ENCODE data around the gene TWNK. TPM values are rescaled to one million over a fixed set of nuclear protein-coding genes. Genes with fewer than 3 reads are reported as not detected.

TWNK gene
- total RNA-seq (2013; cell fraction: nucleolus; rRNA removed): 9.5 and 10.3 TPM in 2 replicates
- 19.3 and 20.4 TPM in 2 replicates for total RNA-seq (2014; rRNA removed)
- total RNA-seq (2014; rRNA removed; fragmentation: Illumina TruSeq; extraction: Trizol): 14.0 and 17.2 TPM in 2 replicates
- total RNA-seq (2021): 19.5 and 23.0 TPM in 2 replicates
- 12.9 TPM for polyA plus RNA-seq (2011; ENCODE audit: low read depth)
- polyA plus RNA-seq (2011; rRNA removed): 13.7 and 16.9 TPM in 2 replicates
- polyA plus RNA-seq (2011; cell fraction: cytosol; rRNA removed): 17.4 and 18.4 TPM in 2 replicates
- 15.9 and 18.3 TPM in 2 replicates for polyA plus RNA-seq (2011; cell fraction: nucleus; rRNA removed)
- polyA plus RNA-seq (2012): 13.3 and 19.0 TPM in 2 replicates
- 32.4 and 32.8 TPM in 2 replicates for polyA plus RNA-seq (2014; fragmentation: Illumina TruSeq; extraction: Trizol)
- 10 to 100 TPM; 13.6 to 19.0 TPM for polyA plus RNA-seq (2014; fragmentation: Nextera tagmentation; extraction: Ambion mirVana)
- polyA plus RNA-seq (2014; rRNA removed): 19.3 and 22.3 TPM in 2 replicates
- 10 to 100 TPM; 14.4 to 16.6 TPM for polyA plus RNA-seq (2016; fragmentation: Nextera tagmentation; extraction: Ambion mirVana)
- polyA minus RNA-seq (2011; rRNA and poly(A)+ RNA removed): 17.1 and 19.5 TPM in 2 replicates
- 3.1 and 7.5 TPM in 2 replicates for polyA minus RNA-seq (2011; cell fraction: cytosol; rRNA and poly(A)+ RNA removed)
- 5.9 and 12.2 TPM in 2 replicates for polyA minus RNA-seq (2011; cell fraction: nucleus; rRNA and poly(A)+ RNA removed)
- Bru-seq, nascent RNA: percentile 76 among the genes with signal in this experiment
- percentile 68 among the genes with signal in this experiment for BruChase-seq, experiment 1, labeled RNA remaining after a 6-hour chase
- percentile 86 among the genes with signal in this experiment for BruChase-seq, experiment 2, labeled RNA remaining after a 2-hour chase
- long read RNA-seq, experiment 1, transcript TWNK-204 (5 exons, 946 nt): major isoform, 5 of 7 reads
- long read RNA-seq, experiment 1, partial matches to known transcripts: 0 of 7 reads
- long read RNA-seq, experiment 1, other reads (novel, unspliced or antisense): 2 of 7 reads
- long read RNA-seq, experiment 2, transcript TWNK-204 (5 exons, 946 nt): major isoform, 14 of 47 reads
- long read RNA-seq, experiment 2, transcript TWNK-201 (5 exons, 3,621 nt): minor isoform, 6 of 47 reads
- long read RNA-seq, experiment 2, partial matches to known transcripts: 4 of 47 reads
- long read RNA-seq, experiment 2, other reads (novel, unspliced or antisense): 23 of 47 reads

DNA sequence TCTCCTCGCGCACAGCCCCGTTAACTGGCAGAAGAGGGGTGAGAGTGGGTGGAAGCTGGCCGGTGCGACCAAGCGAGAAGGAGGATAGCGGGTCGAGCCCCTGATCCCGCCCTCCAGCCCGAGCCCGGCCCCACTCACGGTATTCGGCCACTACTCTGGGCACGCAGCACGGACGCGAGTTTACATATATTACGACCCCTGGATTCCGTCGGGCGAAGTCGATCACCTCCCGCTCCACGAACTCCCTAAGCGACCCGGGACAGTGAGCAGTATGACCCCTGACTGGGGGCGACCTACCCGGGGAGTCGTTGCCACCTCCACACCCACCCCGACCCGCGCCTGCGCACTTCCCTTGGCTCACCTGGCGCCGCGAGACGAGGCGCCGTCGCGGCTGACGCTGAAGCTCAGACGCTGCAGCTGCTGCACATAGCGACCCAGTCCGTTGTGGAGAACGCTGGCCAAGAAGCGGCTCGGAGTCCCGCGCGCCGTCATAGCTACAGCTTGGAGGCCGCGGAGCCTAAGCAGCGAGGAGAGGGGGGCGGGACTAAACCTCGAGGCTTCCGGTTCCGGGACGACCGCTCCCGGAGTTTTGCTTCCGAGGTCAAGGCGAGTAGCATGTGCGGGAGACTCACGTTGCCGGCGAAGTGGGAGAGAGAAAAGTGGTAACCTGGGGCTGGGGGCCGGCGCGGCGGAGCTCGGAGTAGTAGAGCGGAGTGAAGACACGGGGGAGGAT lies at the start of gene TWNK, which contains the start of gene MRPL43:
Gene TWNK, plus strand, starts transcription at position 592 of the 733 bp plus-strand sequence. CDS start 668 bp downstream, outside the sequence.
Gene MRPL43, minus strand, starts transcription at position 546 of the 733 bp plus-strand sequence. Its CDS starts 54 bp downstream, at position 492.
- POLR2A ChIA-PET: interaction anchor here (2.8 kb wide), 1 partner anchor 11 kb away, joined by 23 read pairs; the partner anchor contains the start of gene LZTS2
- H3K27me3 ChIP-seq (replicated peaks in 1 of 2; ENCODE audit: control insufficient read depth in 2 of 2, insufficient read depth in 2 of 2, low read length in 1 of 2): no peaks in the 10 kb centered on the region
- H3K36me3 ChIP-seq (ENCODE audit: control insufficient read depth in 2 of 2, insufficient read depth in 2 of 2, low read length in 1 of 2): peaks cover 9 to 14% of the 10 kb centered on the region in 2 experiments; a peak in 3 of 4 replicates
- RAD21 ChIA-PET (ENCODE audit: unreplicated experiment): interaction anchor here (0.6 to 0.9 kb wide), 2 partner anchors 11 to 27 kb away, joined by 4 to 6 read pairs; no protein-coding TSS in a partner anchor
- peak within 1 kb of the TSS; percentile 99 for H2AFZ ChIP-seq (ENCODE audit: control insufficient read depth, low read depth, low read length)
- FAIRE-seq: peak; percentile 97
- H3K4me2 ChIP-seq (ENCODE audit: control insufficient read depth, insufficient read depth): peak within 1 kb of the TSS; percentile 100
- ATAC-seq: peak; percentile 96
- H3K9ac ChIP-seq (ENCODE audit: control insufficient read depth, insufficient read depth, low read length): peak within 1 kb of the TSS; percentile 86
- peaks cover 16% of the 10 kb centered on the region for H3K4me1 ChIP-seq (ENCODE audit: control insufficient read depth, insufficient read depth, low read length)
- no peaks in the 10 kb centered on the region for H4K20me1 ChIP-seq (ENCODE audit: control insufficient read depth, insufficient read depth)
- CTCF ChIA-PET: interaction anchor here (0.6 to 5.5 kb wide), 6 partner anchors 10 to 417 kb away, joined by 3 to 42 read pairs (median 3); no protein-coding TSS in a partner anchor
- 2% methylated on average over 64 of the region's 75 CpGs for WGBS (ENCODE audit: insufficient coverage, insufficient replicate concordance, low lambda C conversion rate, missing lambda C conversion rate)
- H3K9me3 ChIP-seq (replicated peaks; ENCODE audit: control insufficient read depth, insufficient read depth, low read length): no peaks in the 10 kb centered on the region
- peak within 1 kb of the TSS; percentile 71 for H3K27ac ChIP-seq (ENCODE audit: control insufficient read depth, insufficient read depth)
- H3K4me3 ChIP-seq: peak within 1 kb of the TSS; percentile 98
- no peak for DNase-seq (ENCODE audit: low read depth, low spot score)
- intact Hi-C loops (cut with micrococcal nuclease; ENCODE audit: unreplicated experiment): no loop called here
- SMC1A ChIA-PET (ENCODE audit: uncharacterized antibody, unreplicated experiment): interaction anchor here (1.5 kb wide), 1 partner anchor 10 kb away, joined by 4 read pairs; no protein-coding TSS in a partner anchor
- in situ Hi-C loops (cut with MboI): no loop called here
- peaks cover 37% of the 10 kb centered on the region for H3K79me2 ChIP-seq (ENCODE audit: control insufficient read depth, insufficient read depth, low read length)
- BruUV-seq (replicated peaks): no TSS peak
- TF ChIP-seq STAT3 (IDR thresholded peaks at IDR 0.05; ENCODE audit: low read depth, low read length) (no peak), NRF1 (conservative IDR thresholded peaks at IDR 0.05; ENCODE audit: low read depth, low read length) (peak; percentile 47), TCF7 (IDR thresholded peaks at IDR 0.05; ENCODE audit: borderline replicate concordance) (no peak), POU2F2 (IDR thresholded peaks at IDR 0.05; ENCODE audit: borderline replicate concordance, low read depth, low read length) (peak; percentile 58; the same call in 2 of the 3 replicates), HDAC6 (IDR thresholded peaks at IDR 0.05; ENCODE audit: unreplicated experiment) (no peak), NR2C2 (IDR thresholded peaks at IDR 0.05; ENCODE audit: borderline replicate concordance, control insufficient read depth, insufficient read length, low read depth) (peak; percentile 88), STAT1 (conservative IDR thresholded peaks at IDR 0.05) (no peak), GABPA (IDR thresholded peaks at IDR 0.05; ENCODE audit: low read depth) (peak; percentile 100), NFXL1 (IDR thresholded peaks at IDR 0.05; ENCODE audit: borderline replicate concordance) (no peak), ZSCAN29 (IDR thresholded peaks at IDR 0.05) (no peak), CREM (IDR thresholded peaks at IDR 0.05; ENCODE audit: low read depth) (peak; percentile 59; the same call in 1 of the 2 replicates), RUNX3 (IDR thresholded peaks at IDR 0.05; ENCODE audit: low read length) (peak; percentile 50; the same call in 1 of the 2 replicates), CUX1 (IDR thresholded peaks at IDR 0.05; ENCODE audit: insufficient replicate concordance, low read depth, low read length) (no peak), SUPT20H (IDR thresholded peaks at IDR 0.05; ENCODE audit: borderline replicate concordance, control insufficient read depth, low read depth, low read length) (no peak)
